Prostate gland (tissue), 2 donors: ENCODE data around the gene CAT.

Experiments used
- CTCF ChIP-seq, 4 experiments: fragments of 200-600 bp in 2 of 4; fragments of 450-650 bp in 2 of 4; sonication (generic) in 2 of 4; IDR thresholded peaks; 1 replicate in 3 of 4; 2 replicates in 1 of 4; pipeline ENCODE4 v1.5.1; 2016 to 2019; ENCODE audit warnings: antibody characterized with exemption in 4 of 4, mild to moderate bottlenecking in 2 of 4, moderate library complexity in 2 of 4
- POLR2A ChIP-seq: fragments of 450-650 bp; IDR thresholded peaks from one replicate; pipeline ENCODE4 v1.6.1; 2016; ENCODE audit warnings: antibody characterized with exemption, mild to moderate bottlenecking
- POLR2AphosphoS5 ChIP-seq: sonication (generic); formaldehyde crosslinking; IDR thresholded peaks from one replicate; pipeline ENCODE4 v1.6.1; 2017; ENCODE audit warnings: antibody characterized with exemption

- TF ChIP-seq POLR2AphosphoS5 (no peak), POLR2A (no peak), CTCF (IDR thresholded peaks at IDR 0.05) (no peak)
These were observed 15.4 kb upstream of the CAT start for GRCh38 chr11:34423300-34423699.
